ENCODE measurements around the gene ZFX. TPM values are rescaled to one million over a fixed set of nuclear protein-coding genes. Genes with fewer than 3 reads are reported as not detected.

ZFX gene
- total RNA-seq, 1 experiment from 2014 or later: 66.8 TPM

DNA sequence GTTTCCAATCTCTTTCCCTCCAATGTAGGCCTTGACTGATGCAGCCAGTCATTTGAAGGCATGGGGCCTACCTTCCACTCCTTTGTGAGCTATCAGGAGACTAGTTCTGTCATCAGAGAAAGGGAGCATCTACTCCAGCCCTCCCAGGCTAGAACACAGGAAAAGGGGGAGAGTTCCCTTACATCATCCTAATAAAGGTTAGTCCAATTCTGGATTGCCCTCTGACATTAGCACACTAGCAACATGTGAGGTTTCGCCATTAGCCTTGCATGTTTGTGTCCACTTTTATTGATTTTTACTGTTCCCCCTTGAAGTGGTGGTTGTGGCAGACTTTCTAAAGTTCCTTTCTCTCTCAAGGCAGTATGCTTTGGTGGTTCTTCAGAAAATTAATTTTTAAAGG is 67.3 kb downstream of the ZFX start:
- no peaks in the 10 kb centered on the region for H3K23me2 ChIP-seq (ENCODE audit: insufficient read length, low read depth, low read length, poor library complexity, severe bottlenecking)
- no peak overlapping the region for H4K91ac ChIP-seq (ENCODE audit: insufficient read length, low read depth, low read length)
- H3K9ac ChIP-seq (ENCODE audit: extremely low read depth, insufficient read length, low read length): no peak overlapping the region
- H3T11ph ChIP-seq (ENCODE audit: low read length): no peak overlapping the region
- H3K14ac ChIP-seq (ENCODE audit: insufficient read depth, low read length): no peak overlapping the region
- no peak overlapping the region for H2BK15ac ChIP-seq (ENCODE audit: low read depth, low read length)
- H3K27ac ChIP-seq (ENCODE audit: insufficient read length, low read depth, low read length): no peak overlapping the region
- H2AFZ ChIP-seq (ENCODE audit: low read length): no peak overlapping the region
- Mint-ChIP-seq H3K36me3 (ENCODE audit: insufficient read depth in 1 of 3, low read depth in 3 of 3) (peaks cover 2 to 15% (median 14%) of the 10 kb centered on the region in 3 experiments; a peak in 5 of 7 replicates), H3K27ac (peak overlapping the region in 1 of 3 experiments; percentile 66; a peak in 1 of 7 replicates), H3K9me3 (no peaks in the 10 kb centered on the region), H3K4me3 (no peak overlapping the region), H3K27me3 (ENCODE audit: low read depth) (no peaks in the 10 kb centered on the region), H3K4me1 (peaks cover 21 to 24% of the 10 kb centered on the region in 2 experiments)
- no peak overlapping the region for H3K18ac ChIP-seq (ENCODE audit: insufficient read length, low read depth, low read length)
- no peaks in the 10 kb centered on the region for H3K9me3 ChIP-seq (ENCODE audit: control insufficient read depth, low read depth, low read length)
- peaks cover 4% of the 10 kb centered on the region; the same call in 1 of the 2 replicates for H3K4me1 ChIP-seq (ENCODE audit: insufficient read depth, low read length)
- no peaks in the 10 kb centered on the region for H3K27me3 ChIP-seq (ENCODE audit: insufficient read depth, low read length)
- H4K8ac ChIP-seq (replicated peaks; ENCODE audit: insufficient read length, low read depth, low read length): no peak overlapping the region
- no peak overlapping the region for H3K23ac ChIP-seq (ENCODE audit: insufficient read length, low read depth, low read length)
- no peak overlapping the region for H2BK20ac ChIP-seq (ENCODE audit: low read depth, low read length, poor library complexity, severe bottlenecking)
- H4K5ac ChIP-seq (ENCODE audit: insufficient read length, low read depth, low read length): no peak overlapping the region
- DNase-seq: no peak
- WGBS (ENCODE audit: extremely low coverage, insufficient read length, low lambda C conversion rate): no CpG with 5 or more reads among the region's 1 CpG
- TF ChIP-seq, protein P1, sequence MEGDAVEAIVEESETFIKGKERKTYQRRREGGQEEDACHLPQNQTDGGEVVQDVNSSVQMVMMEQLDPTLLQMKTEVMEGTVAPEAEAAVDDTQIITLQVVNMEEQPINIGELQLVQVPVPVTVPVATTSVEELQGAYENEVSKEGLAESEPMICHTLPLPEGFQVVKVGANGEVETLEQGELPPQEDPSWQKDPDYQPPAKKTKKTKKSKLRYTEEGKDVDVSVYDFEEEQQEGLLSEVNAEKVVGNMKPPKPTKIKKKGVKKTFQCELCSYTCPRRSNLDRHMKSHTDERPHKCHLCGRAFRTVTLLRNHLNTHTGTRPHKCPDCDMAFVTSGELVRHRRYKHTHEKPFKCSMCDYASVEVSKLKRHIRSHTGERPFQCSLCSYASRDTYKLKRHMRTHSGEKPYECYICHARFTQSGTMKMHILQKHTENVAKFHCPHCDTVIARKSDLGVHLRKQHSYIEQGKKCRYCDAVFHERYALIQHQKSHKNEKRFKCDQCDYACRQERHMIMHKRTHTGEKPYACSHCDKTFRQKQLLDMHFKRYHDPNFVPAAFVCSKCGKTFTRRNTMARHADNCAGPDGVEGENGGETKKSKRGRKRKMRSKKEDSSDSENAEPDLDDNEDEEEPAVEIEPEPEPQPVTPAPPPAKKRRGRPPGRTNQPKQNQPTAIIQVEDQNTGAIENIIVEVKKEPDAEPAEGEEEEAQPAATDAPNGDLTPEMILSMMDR (conservative IDR thresholded peaks at IDR 0.05): no peak
- no peaks in the 10 kb centered on the region for H4K20me1 ChIP-seq (ENCODE audit: control insufficient read depth, insufficient read depth, insufficient read length)
- no peaks in the 10 kb centered on the region for H3K79me1 ChIP-seq (ENCODE audit: insufficient read depth, low read depth, low read length, poor library complexity, severe bottlenecking)
- no peaks in the 10 kb centered on the region for H3K79me2 ChIP-seq (ENCODE audit: insufficient read depth, low read length)
- H3K4ac ChIP-seq (ENCODE audit: low read depth, low read length): no peak overlapping the region
- H2BK5ac ChIP-seq (ENCODE audit: insufficient read length, low read length): no peak overlapping the region
- no peak overlapping the region for H3K56ac ChIP-seq (ENCODE audit: insufficient read length, low read depth, low read length)
- H3K4me2 ChIP-seq (ENCODE audit: insufficient read depth, insufficient read length, low read length): no peak overlapping the region
- no peak overlapping the region for H2BK12ac ChIP-seq (ENCODE audit: insufficient read length, low read depth, low read length)
- H2BK120ac ChIP-seq (ENCODE audit: low read depth, low read length, poor library complexity, severe bottlenecking): no peak overlapping the region
- H2AK5ac ChIP-seq (ENCODE audit: insufficient read length, low read length): no peak overlapping the region
